GM12892 (cell line): Measurements from ENCODE around the gene FSIP1.

Experiments
- POLR2A ChIP-seq: IDR thresholded peaks from 2 replicates; pipeline ENCODE4 v1.6.1; 2011; ENCODE audit warnings: low read depth, low read length, control low read depth
- POLR2AphosphoS5 ChIP-seq: IDR thresholded peaks from 2 replicates; pipeline ENCODE4 v1.6.1; 2011; ENCODE audit warnings: low read depth, low read length, control low read depth
- TAF1 ChIP-seq: IDR thresholded peaks from 2 replicates; pipeline ENCODE4 v1.6.1; 2011; ENCODE audit warnings: low read depth, mild to moderate bottlenecking, control low read depth, low read length, borderline replicate concordance

DNA sequence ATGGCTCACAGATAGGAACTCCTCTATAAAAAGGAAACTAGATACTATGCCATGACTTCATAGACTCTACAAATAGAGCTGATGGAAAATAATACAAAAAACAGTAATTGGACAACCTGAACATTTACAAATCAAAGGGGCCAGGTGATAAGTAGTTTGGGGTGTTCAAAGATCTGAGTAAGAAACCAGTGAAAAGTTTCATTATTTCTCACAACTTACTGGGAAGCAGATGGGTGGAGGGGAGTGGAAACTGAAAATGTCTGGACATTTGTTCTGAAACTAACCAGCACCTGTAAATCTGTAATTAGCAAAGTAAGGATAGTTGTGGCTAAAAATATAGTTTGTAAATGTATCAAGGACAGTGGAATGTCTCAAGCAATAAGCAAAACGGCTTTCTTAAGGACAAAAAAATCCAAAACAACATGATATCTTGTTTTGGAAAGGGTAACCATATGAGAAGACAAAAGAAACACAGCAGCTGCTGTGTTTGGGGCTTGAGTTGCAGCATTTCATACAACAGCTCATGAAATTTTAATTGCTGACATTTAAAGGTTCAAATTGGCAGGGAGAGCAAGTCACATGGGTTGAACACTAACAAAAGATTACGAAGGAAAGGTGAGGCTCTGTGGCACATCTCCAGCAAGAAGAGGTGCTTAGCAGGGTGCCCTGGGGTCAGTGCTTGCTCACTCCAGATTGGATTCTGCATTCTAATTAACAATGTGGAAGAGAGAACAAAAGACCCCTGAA is 228.5 kb downstream of the FSIP1 start:
- TF ChIP-seq POLR2A = no peak
- TF ChIP-seq TAF1 = no peak
- no peak for TF ChIP-seq POLR2AphosphoS5
